HG02759 (cell line): ENCODE measurements around the gene SKI.
A peak's percentile ranks its signal among the peaks of the same experiment; 100 is the strongest.
"Not testable (repeated sequence)": the region's sequence is repeated elsewhere in the genome, so short reads cannot be mapped to it uniquely, and the experiment has no call there.

Experiments used
- ATAC-seq: cut with Tn5 transposase; IDR thresholded peaks from one replicate; pipeline ENCODE4 v1.9.1; 2021; ENCODE audit warnings: mild to moderate bottlenecking, moderate library complexity; ENCODE audit not compliant: unreplicated experiment

The SKI gene

DNA sequence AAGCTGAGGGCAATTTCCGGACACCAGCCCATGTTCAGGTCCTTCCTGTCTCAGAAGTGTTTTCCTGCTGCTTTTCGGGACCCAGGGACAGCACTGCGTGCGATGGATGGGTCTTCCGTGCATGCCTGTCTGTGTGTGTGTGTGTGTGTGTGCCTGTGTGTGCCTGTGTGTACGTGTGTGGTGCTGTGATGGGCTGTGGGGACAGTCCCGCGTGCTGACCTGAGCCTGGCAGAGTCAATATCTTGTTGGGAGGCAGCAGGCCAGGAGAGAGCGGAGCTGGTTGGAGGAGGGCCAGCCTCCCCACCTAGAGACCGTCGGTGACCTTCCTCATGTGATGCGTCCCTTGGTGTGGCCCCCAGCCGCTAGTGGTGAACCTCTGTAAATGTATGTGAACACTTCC, 13.7 kb downstream of the SKI start:
- ATAC-seq = no peak

GRCh38 chr1:2242814-2243725, 15.0 kb downstream of the SKI start:
- ATAC-seq = no peak

- ATAC-seq = not testable (repeated sequence)
These were observed 18.9 kb downstream of the SKI start for GRCh38 chr1:2247045-2247394.

- ATAC-seq = no peak
These were observed 19.6 kb downstream of the SKI start for GRCh38 chr1:2247760-2248126.

GRCh38 chr1:2248127-2248826, 20.2 kb downstream of the SKI start:
- no peak for ATAC-seq

GRCh38 chr1:2248854-2249558, 20.9 kb downstream of the SKI start:
- ATAC-seq = no peak

- no peak for ATAC-seq
These were observed 21.4 kb downstream of the SKI start for GRCh38 chr1:2249559-2249906.

DNA sequence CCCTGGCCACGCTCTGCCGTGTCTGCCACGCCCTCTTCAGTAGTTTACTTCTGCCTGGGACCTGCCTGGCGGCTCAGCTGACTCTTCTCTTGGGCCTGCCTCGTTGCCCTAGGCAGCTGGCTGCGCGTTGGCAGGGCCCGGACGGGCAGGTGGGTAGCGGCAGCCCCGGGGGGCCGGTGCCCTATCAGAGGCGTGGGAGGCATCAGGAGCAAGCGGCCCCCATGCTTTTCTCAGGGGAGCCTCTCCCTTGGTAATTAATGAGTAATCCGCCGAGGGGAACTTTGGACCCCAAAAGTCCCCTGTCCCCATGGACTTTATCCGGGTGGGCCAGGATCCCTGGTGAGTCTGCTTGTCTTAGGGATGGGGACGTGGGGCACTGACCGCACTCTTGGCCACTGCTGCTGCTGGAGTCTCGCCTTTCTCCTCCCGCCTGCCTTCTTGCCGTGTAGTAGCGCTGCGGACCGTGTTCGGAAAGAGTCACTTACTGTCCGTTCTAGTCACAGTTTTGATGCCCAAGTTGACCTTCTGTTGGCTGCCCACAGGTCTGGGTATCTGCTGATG, 22.7 kb downstream of the SKI start:
- ATAC-seq = no peak

GRCh38 chr1:2251363-2251762, 23.2 kb downstream of the SKI start:
- no peak for ATAC-seq

GRCh38 chr1:2251786-2252185, 23.7 kb downstream of the SKI start:
- no peak for ATAC-seq

GRCh38 chr1:2252423-2252822, 24.3 kb downstream of the SKI start:
- ATAC-seq = no peak

DNA sequence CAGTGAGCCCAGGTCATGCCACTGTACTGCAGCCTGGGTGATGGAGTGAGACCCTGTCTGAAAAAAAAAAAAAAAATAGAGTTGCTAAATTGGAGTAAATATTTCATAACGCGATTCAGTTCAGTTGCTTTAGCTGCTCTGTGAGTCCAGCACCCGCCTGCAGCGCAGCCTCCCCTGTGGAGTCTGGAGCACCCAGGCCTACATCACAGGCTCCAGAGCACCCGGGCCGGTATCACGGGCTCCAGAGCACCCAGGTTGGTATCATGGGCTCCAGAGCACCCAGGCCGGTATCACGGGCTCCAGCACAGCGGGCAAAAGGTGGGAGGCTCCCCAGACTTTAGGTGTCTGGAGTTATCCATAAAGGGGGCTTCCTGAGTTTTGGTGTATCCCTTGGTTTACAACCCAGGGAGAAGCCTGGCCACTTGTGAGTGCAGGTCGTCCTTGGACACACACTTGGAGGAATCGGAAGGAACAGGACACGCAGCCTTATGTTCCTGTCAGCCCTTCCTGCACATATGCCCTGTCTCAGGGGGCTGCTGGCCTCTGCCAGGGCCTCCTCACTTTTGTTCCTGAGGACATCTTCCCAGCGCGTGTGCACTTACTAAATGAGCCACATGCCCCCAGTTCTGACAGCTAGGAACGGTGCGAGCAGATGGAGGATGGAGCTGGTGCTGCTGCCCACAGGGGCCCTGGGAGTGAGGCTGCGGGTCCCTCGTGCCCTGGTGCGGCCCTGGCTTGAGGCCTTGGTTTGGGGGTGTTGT, 25.1 kb downstream of the SKI start:
- ATAC-seq = no peak

DNA sequence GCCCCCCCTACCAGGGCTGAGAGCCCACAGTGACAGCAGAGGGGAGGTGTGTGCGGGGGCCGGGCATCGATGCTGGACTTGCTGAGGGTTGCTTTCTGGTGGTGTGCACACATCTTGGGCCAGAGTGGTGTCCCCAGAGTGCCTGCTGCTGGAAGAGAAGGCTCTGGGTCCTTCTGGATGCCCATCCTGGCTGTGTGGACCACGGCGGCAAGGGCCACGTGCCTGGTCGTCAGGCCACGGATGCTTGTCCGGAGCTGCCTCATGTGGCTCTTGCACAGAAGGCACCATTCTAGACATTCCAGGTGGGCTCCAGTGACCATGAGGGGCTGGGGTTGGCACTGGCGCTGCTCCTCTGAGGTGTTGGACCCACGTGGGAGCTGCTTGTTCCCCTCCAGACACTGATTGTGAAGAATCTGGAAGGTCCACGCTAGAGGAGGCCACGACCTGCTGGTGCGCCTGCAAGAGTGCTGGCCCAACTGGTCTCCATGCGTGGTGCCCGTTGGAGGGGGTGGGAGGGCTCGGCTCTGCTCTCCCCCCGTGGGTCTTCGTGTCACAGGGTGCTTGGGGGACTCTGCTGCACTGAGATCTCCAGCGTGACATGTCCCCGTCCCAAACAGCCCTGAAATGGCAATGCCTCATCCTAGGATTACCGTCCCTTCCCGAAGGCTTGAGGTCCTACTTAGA, 25.8 kb downstream of the SKI start:
- no peak for ATAC-seq

DNA sequence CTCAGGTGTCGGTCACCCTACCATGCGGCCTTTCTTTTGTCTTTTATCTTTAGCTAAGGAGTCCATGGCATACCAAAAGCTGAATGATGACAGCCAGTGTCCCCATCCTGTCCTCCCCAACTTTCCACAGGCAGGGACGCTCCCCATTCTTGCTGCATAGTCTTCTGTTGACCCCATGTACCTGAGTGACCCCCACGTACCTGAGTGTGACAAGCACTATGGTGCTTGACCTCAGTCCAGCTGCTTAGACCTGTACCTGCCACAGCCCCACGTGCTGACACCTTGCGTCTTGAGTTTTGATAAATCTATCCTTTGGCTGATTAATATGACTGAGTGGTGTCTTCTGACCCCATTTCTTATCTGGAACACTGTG, 26.9 kb downstream of the SKI start:
- ATAC-seq = no peak

DNA sequence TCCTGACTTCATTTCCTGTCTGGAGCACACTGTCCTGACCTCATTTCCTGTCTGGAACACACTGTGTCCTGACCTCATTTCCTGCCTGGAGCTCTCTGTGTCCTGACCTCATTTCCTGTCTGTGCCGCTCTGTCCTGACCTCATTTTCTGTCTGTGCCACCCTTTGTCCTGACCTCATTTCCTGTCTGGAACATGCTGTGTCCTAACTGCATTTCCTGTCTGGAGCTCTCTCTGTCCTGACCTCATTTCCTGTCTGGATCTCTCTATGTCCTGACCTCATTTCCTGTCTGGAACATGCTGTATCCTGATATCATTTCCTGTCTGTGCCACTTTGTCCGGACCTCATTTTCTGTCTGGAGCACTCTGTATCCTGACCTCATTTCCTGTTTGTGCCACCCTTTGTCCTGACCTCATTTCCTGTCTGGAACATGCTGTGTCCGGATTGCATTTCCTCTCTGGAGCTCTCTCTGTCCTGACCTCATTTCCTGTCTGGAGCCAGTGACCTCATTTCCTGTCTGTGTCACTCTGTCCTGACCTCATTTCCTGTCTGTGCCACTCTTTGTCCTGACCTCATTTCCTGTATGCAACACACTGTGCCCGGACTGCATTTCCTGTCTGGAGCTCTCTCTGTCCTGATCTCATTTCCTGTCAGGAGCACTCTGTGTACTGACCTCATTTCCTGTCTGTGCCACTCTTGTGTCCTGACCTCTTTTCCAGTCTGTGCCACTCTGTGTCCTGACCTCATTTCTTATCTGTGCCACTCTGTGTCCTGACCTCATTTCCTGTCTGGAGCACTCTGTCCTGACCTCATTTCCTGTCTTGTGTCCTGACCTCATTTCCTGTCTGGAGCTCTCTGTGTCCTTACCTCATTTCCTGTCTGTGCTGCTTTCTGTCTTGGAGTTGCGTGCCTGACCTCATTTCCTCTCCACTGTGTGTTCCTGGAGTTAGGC, 27.6 kb downstream of the SKI start:
- peak; percentile 73 for ATAC-seq

- ATAC-seq = no peak
These were observed 28.5 kb downstream of the SKI start for GRCh38 chr1:2256435-2257244.

DNA sequence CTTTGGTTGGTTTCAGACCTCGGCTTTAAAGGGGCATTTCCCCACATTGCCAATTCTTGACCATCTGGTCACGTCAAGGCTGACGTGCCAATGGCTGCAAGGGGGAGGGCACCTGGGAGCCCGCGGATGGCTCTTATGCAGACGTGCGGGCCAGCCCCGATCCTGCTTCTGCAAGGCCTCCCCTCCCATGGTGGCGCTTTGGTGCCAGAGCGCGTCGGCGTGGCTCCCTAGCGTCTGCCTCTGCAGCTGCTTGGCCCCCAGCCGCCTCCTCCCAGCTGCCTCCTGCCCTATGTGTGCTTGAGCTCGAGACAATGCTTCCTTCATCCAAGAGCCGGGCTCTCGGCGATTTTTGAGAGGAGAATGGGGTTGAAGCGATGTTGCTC, 29.1 kb downstream of the SKI start:
- ATAC-seq = no peak

GRCh38 chr1:2258122-2258681, 30.1 kb downstream of the SKI start:
- no peak for ATAC-seq
